PC-9 (cell line): ENCODE results near the gene MCAT. TPM values are rescaled to one million over a fixed set of nuclear protein-coding genes. Genes with fewer than 3 reads are reported as not detected.

ENCODE experiments used
- BruUV-seq: library from RNA; stranded (reverse); fragments of 400-500 nt; replicated peaks from 2 replicates; lab custom pipeline; 2021; lab: Mats Ljungman, UMichigan
- CTCF ChIA-PET: fragments of 300-600 bp; sonication (Branson Sonifier 250); formaldehyde crosslinking; loops from one replicate; lab custom pipeline; 2022; ENCODE audit warnings: antibody characterized with exemption; lab: Charles Lee
- POLR2A ChIA-PET: fragments of 300-600 bp; sonication (Branson Sonifier 250); formaldehyde crosslinking; loops from one replicate; lab custom pipeline; 2022; ENCODE audit warnings: antibody characterized with exemption; ENCODE audit not compliant: unreplicated experiment; lab: Charles Lee
- DNase-seq, 2 experiments: peaks; one replicate each; pipeline versions ENCODE4 v3.0.0 to v3.0.0-alpha.2; 2015 to 2022; ENCODE audit warnings: mixed read lengths in 1 of 2
- H2AFZ ChIP-seq: fragments of 200-600 bp; sonication (generic); 2 replicates; pipeline ENCODE4 v1.8.1; 2017; ENCODE audit warnings: antibody characterized with exemption
- H3F3A ChIP-seq: fragments of 200-600 bp; sonication (generic); 2 replicates; pipeline ENCODE4 v1.8.1; 2017; ENCODE audit warnings: antibody characterized with exemption, mild to moderate bottlenecking, low read depth; ENCODE audit not compliant: insufficient read depth
- H3K27ac ChIP-seq: fragments of 200-600 bp; sonication (generic); 2 replicates; pipeline ENCODE4 v1.6.1; 2016; ENCODE audit warnings: mixed run types
- H3K27me3 ChIP-seq: fragments of 200-600 bp; sonication (generic); 2 replicates; pipeline ENCODE4 v1.6.1; 2016; ENCODE audit warnings: low read depth, mixed run types; ENCODE audit not compliant: insufficient read depth
- H3K36me3 ChIP-seq: fragments of 200-600 bp; sonication (generic); 2 replicates; pipeline ENCODE4 v1.6.1; 2016; ENCODE audit warnings: low read depth, mixed run types
- H3K4me1 ChIP-seq: fragments of 200-600 bp; sonication (generic); replicated peaks from 2 replicates; pipeline ENCODE4 v1.6.1; 2016; ENCODE audit warnings: mixed run types; ENCODE audit not compliant: insufficient read depth
- H3K4me2 ChIP-seq: fragments of 200-600 bp; sonication (generic); 2 replicates; pipeline ENCODE4 v1.6.1; 2017; ENCODE audit warnings: mixed run types
- H3K4me3 ChIP-seq: fragments of 200-600 bp; sonication (generic); 2 replicates; pipeline ENCODE4 v1.6.1; 2016; ENCODE audit warnings: mixed run types
- H3K79me2 ChIP-seq: fragments of 200-600 bp; sonication (generic); 2 replicates; pipeline ENCODE4 v1.6.1; 2017; ENCODE audit warnings: low read depth, mixed run types
- H3K9me2 ChIP-seq: fragments of 200-600 bp; sonication (generic); 2 replicates; pipeline ENCODE4 v1.8.1; 2017; ENCODE audit warnings: mild to moderate bottlenecking; ENCODE audit not compliant: insufficient read depth
- H3K9me3 ChIP-seq: fragments of 200-600 bp; sonication (generic); 2 replicates; pipeline ENCODE4 v1.8.1; 2016; ENCODE audit warnings: low read depth; ENCODE audit not compliant: insufficient read depth
- H4K20me1 ChIP-seq: fragments of 200-600 bp; sonication (generic); 2 replicates; pipeline ENCODE4 v1.8.1; 2017; ENCODE audit not compliant: insufficient read depth
- CTCF ChIP-seq: fragments of 200-600 bp; sonication (generic); conservative IDR thresholded peaks from 2 replicates; pipeline ENCODE4 v1.6.1; 2017; ENCODE audit warnings: mixed run types, antibody characterized with exemption, mild to moderate bottlenecking, moderate library complexity
- EZH2 ChIP-seq: fragments of 200-600 bp; sonication (generic); IDR thresholded peaks from 2 replicates; pipeline ENCODE4 v1.8.0; 2017; ENCODE audit warnings: antibody characterized with exemption, low read depth
- intact Hi-C: fragments of 100-400 bp; cut with micrococcal nuclease; formaldehyde crosslinking; loops from one replicate; pipeline ENCODE4 v1.10.0; 2022; ENCODE audit not compliant: unreplicated experiment
- total RNA-seq: library from RNA; stranded (reverse); gene quantifications from 2 replicates; pipeline ENCODE4 v1.2.3, GENCODE V29; 2021

The MCAT gene
- total RNA-seq, 1 experiment from 2014 or later, result 31.4 TPM

- Histone ChIP-seq H3K36me3 (peaks cover 12% of the 10 kb centered on the region), H3F3A (peaks cover 20% of the 10 kb centered on the region), H3K79me2 (peaks cover 31% of the 10 kb centered on the region), H3K27ac (no peak overlapping the region), H3K4me2 (no peak overlapping the region), H3K9me3 (no peaks in the 10 kb centered on the region), H3K4me1 (peaks cover 19% of the 10 kb centered on the region), H4K20me1 (peaks cover 5% of the 10 kb centered on the region; the same call in 1 of the 2 replicates), H3K27me3 (no peaks in the 10 kb centered on the region), H2AFZ (no peak overlapping the region; the same call in 1 of the 2 replicates), H3K9me2 (no peaks in the 10 kb centered on the region), H3K4me3 (no peak overlapping the region)
- ChIA-PET CTCF (no interaction called here), POLR2A (no interaction called here)
- BruUV-seq, result no TSS peak
- intact Hi-C loops, result no loop called here
- no peak for TF ChIP-seq CTCF
- TF ChIP-seq EZH2, result no peak
- DNase-seq, result peak in 1 of 2 experiments; percentile 69
Measured at GRCh38 chr22:43144949-43145348, 1.8 kb upstream of the MCAT start.

- no peak overlapping the region for H3K4me3 ChIP-seq
- peaks cover 7% of the 10 kb centered on the region for H3K4me1 ChIP-seq
- no peaks in the 10 kb centered on the region for H3K9me3 ChIP-seq
- TF ChIP-seq EZH2 (no peak), CTCF (no peak)
- H3K79me2 ChIP-seq, result peaks cover 34% of the 10 kb centered on the region
- H3K4me2 ChIP-seq, result no peak overlapping the region
- ChIA-PET POLR2A (no interaction called here), CTCF (no interaction called here)
- peaks cover 46% of the 10 kb centered on the region for H3K36me3 ChIP-seq
- H4K20me1 ChIP-seq, result peaks cover 28% of the 10 kb centered on the region
- H3K27ac ChIP-seq, result no peak overlapping the region
- BruUV-seq, result no TSS peak
- H3F3A ChIP-seq, result peaks cover 19% of the 10 kb centered on the region; the same call in 1 of the 2 replicates
- no peaks in the 10 kb centered on the region for H3K9me2 ChIP-seq
- DNase-seq, result no peak
- intact Hi-C loops, result no loop called here
- no peak overlapping the region for H2AFZ ChIP-seq
- H3K27me3 ChIP-seq, result no peaks in the 10 kb centered on the region
Measured at GRCh38 chr22:43136801-43137200, 6.4 kb downstream of the MCAT start.

GRCh38 chr22:43136255-43136654, 6.9 kb downstream of the MCAT start:
- H4K20me1 ChIP-seq, result peaks cover 26% of the 10 kb centered on the region
- peaks cover 50% of the 10 kb centered on the region for H3K36me3 ChIP-seq
- H3K27me3 ChIP-seq, result no peaks in the 10 kb centered on the region
- H3K4me2 ChIP-seq, result no peak overlapping the region
- H3K27ac ChIP-seq, result no peak overlapping the region
- peaks cover 29% of the 10 kb centered on the region for H3K79me2 ChIP-seq
- H3K4me3 ChIP-seq, result no peak overlapping the region
- TF ChIP-seq EZH2, result no peak
- TF ChIP-seq CTCF, result peak; percentile 75
- POLR2A ChIA-PET, result no interaction called here
- intact Hi-C loops, result no loop called here
- no peaks in the 10 kb centered on the region for H3K9me3 ChIP-seq
- BruUV-seq, result no TSS peak
- DNase-seq, result peak; percentile 32 to 35
- H3K4me1 ChIP-seq, result peaks cover 2% of the 10 kb centered on the region
- CTCF ChIA-PET, result no interaction called here
- H2AFZ ChIP-seq, result no peak overlapping the region
- peaks cover 19% of the 10 kb centered on the region; the same call in 1 of the 2 replicates for H3F3A ChIP-seq
- no peaks in the 10 kb centered on the region for H3K9me2 ChIP-seq
